H9 (cell line): ENCODE measurements around the gene KCNIP3. TPM values are rescaled to one million over a fixed set of nuclear protein-coding genes. Genes with fewer than 3 reads are reported as not detected.

Experiments used
- DNase-seq: peaks from one replicate; pipeline ENCODE4 v3.0.0-alpha.2; 2017
- H2AFZ ChIP-seq: one replicate; pipeline ENCODE4 v1.6.1; 2013; ENCODE audit warnings: mild to moderate bottlenecking, low read length, control low read depth, moderate library complexity
- H2AK5ac ChIP-seq: 2 replicates; pipeline ENCODE4 v1.6.1; 2013; ENCODE audit warnings: low read length, control low read depth, mixed read lengths; ENCODE audit not compliant: insufficient read length
- H2BK120ac ChIP-seq: one replicate; pipeline ENCODE4 v1.6.1; 2013; ENCODE audit warnings: low read depth, mild to moderate bottlenecking, low read length, control low read depth, inconsistent platforms; ENCODE audit not compliant: poor library complexity, severe bottlenecking
- H2BK12ac ChIP-seq: 2 replicates; pipeline ENCODE4 v1.6.1; 2013; ENCODE audit warnings: low read length, control low read depth, mixed read lengths, low read depth; ENCODE audit not compliant: insufficient read length
- H2BK15ac ChIP-seq: 2 replicates; pipeline ENCODE4 v1.6.1; 2013; ENCODE audit warnings: low read depth, low read length, control low read depth
- H2BK20ac ChIP-seq: one replicate; pipeline ENCODE4 v1.6.1; 2013; ENCODE audit warnings: low read depth, mild to moderate bottlenecking, low read length, control low read depth, inconsistent platforms; ENCODE audit not compliant: poor library complexity, severe bottlenecking
- H2BK5ac ChIP-seq: 2 replicates; pipeline ENCODE4 v1.6.1; 2013; ENCODE audit warnings: low read length, control low read depth, mixed read lengths; ENCODE audit not compliant: insufficient read length
- H3K14ac ChIP-seq: 2 replicates; pipeline ENCODE4 v1.6.1; 2013; ENCODE audit warnings: low read length, control low read depth; ENCODE audit not compliant: insufficient read depth
- H3K18ac ChIP-seq: 2 replicates; pipeline ENCODE4 v1.6.1; 2013; ENCODE audit warnings: low read depth, mild to moderate bottlenecking, mixed read lengths, low read length, control low read depth; ENCODE audit not compliant: insufficient read length
- H3K23ac ChIP-seq: 2 replicates; pipeline ENCODE4 v1.6.1; 2013; ENCODE audit warnings: low read length, control low read depth, mixed read lengths, low read depth; ENCODE audit not compliant: insufficient read length
- H3K23me2 ChIP-seq: 2 replicates; pipeline ENCODE4 v1.6.1; 2013; ENCODE audit warnings: low read depth, mild to moderate bottlenecking, mixed read lengths, low read length, control low read depth; ENCODE audit not compliant: insufficient read length, poor library complexity, severe bottlenecking
- H3K27ac ChIP-seq: 2 replicates; pipeline ENCODE4 v1.5.1; 2013; ENCODE audit warnings: low read length, control low read depth, mixed read lengths, low read depth; ENCODE audit not compliant: insufficient read length
- H3K27me3 ChIP-seq: 2 replicates; pipeline ENCODE4 v1.6.1; 2013; ENCODE audit warnings: low read length, control low read depth, inconsistent platforms; ENCODE audit not compliant: insufficient read depth
- H3K4ac ChIP-seq: 2 replicates; pipeline ENCODE4 v1.6.1; 2013; ENCODE audit warnings: low read depth, mild to moderate bottlenecking, control low read depth, inconsistent platforms, low read length, moderate library complexity
- H3K4me1 ChIP-seq: 2 replicates; pipeline ENCODE4 v1.6.1; 2013; ENCODE audit warnings: low read length, control low read depth, inconsistent platforms; ENCODE audit not compliant: insufficient read depth
- H3K4me2 ChIP-seq: 2 replicates; pipeline ENCODE4 v1.6.1; 2013; ENCODE audit warnings: low read length, control low read depth, mixed read lengths; ENCODE audit not compliant: insufficient read length, insufficient read depth
- H3K56ac ChIP-seq: 2 replicates; pipeline ENCODE4 v1.6.1; 2013; ENCODE audit warnings: low read depth, mild to moderate bottlenecking, mixed read lengths, low read length, control low read depth; ENCODE audit not compliant: insufficient read length
- H3K79me1 ChIP-seq: 2 replicates; pipeline ENCODE4 v1.6.1; 2013; ENCODE audit warnings: low read depth, mild to moderate bottlenecking, moderate library complexity, low read length, control low read depth, inconsistent platforms; ENCODE audit not compliant: insufficient read depth, poor library complexity, severe bottlenecking
- H3K79me2 ChIP-seq: 2 replicates; pipeline ENCODE4 v1.6.1; 2013; ENCODE audit warnings: low read length, control low read depth, inconsistent platforms; ENCODE audit not compliant: insufficient read depth
- H3K9ac ChIP-seq: 2 replicates; pipeline ENCODE4 v1.6.1; 2013; ENCODE audit warnings: low read length, control low read depth, mixed read lengths; ENCODE audit not compliant: insufficient read length; ENCODE audit errors: extremely low read depth
- H3K9me3 ChIP-seq: one replicate; pipeline ENCODE4 v1.6.1; 2013; ENCODE audit warnings: low read depth, low read length, inconsistent platforms; ENCODE audit not compliant: control insufficient read depth
- H3T11ph ChIP-seq: one replicate; pipeline ENCODE4 v1.6.1; 2013; ENCODE audit warnings: mild to moderate bottlenecking, low read length, control low read depth, inconsistent platforms
- H4K20me1 ChIP-seq: one replicate; pipeline ENCODE4 v1.6.1; 2013; ENCODE audit not compliant: control insufficient read depth, insufficient read length, insufficient read depth
- H4K5ac ChIP-seq: 2 replicates; pipeline ENCODE4 v1.6.1; 2013; ENCODE audit warnings: low read depth, mild to moderate bottlenecking, mixed read lengths, low read length, control low read depth; ENCODE audit not compliant: insufficient read length
- H4K8ac ChIP-seq: replicated peaks from 2 replicates; pipeline ENCODE4 v1.6.1; 2013; ENCODE audit warnings: low read length, control low read depth, mixed read lengths, low read depth; ENCODE audit not compliant: insufficient read length
- H4K91ac ChIP-seq: 2 replicates; pipeline ENCODE4 v1.6.1; 2013; ENCODE audit warnings: low read depth, mild to moderate bottlenecking, moderate library complexity, mixed read lengths, low read length, control low read depth; ENCODE audit not compliant: insufficient read length
- H3K27ac Mint-ChIP-seq, 3 experiments: 2 replicates in 2 of 3; 3 replicates in 1 of 3; pipeline ENCODE4 v1.8.0; 2020 to 2021; ENCODE audit warnings: mixed read lengths in 3 of 3, mild to moderate bottlenecking in 1 of 3, moderate library complexity in 1 of 3
- H3K27me3 Mint-ChIP-seq: 2 replicates; pipeline ENCODE4 v1.8.0; 2021; ENCODE audit warnings: low read depth, mild to moderate bottlenecking, moderate library complexity, mixed read lengths
- H3K36me3 Mint-ChIP-seq, 3 experiments: 2 replicates in 2 of 3; 3 replicates in 1 of 3; pipeline ENCODE4 v1.8.0; 2020 to 2021; ENCODE audit warnings: low read depth in 3 of 3, mixed read lengths in 3 of 3; ENCODE audit not compliant: insufficient read depth in 1 of 3
- H3K4me1 Mint-ChIP-seq, 2 experiments: 2 replicates each; pipeline ENCODE4 v1.8.0; 2020; ENCODE audit warnings: mixed read lengths in 2 of 2
- H3K4me3 Mint-ChIP-seq, 2 experiments: 2 replicates in 1 of 2; 3 replicates in 1 of 2; pipeline ENCODE4 v1.8.0; 2020 to 2021; ENCODE audit warnings: mild to moderate bottlenecking in 2 of 2, mixed read lengths in 2 of 2, moderate library complexity in 1 of 2
- H3K9me3 Mint-ChIP-seq, 2 experiments: 2 replicates in 1 of 2; 3 replicates in 1 of 2; pipeline ENCODE4 v1.8.0; 2020; ENCODE audit warnings: mild to moderate bottlenecking in 2 of 2, mixed read lengths in 2 of 2, moderate library complexity in 1 of 2
- CTCF ChIP-seq: fragments of 200-600 bp; sonication (generic); conservative IDR thresholded peaks from 3 replicates; pipeline ENCODE4 v1.8.0; 2021; ENCODE audit warnings: antibody characterized with exemption, mild to moderate bottlenecking
- WGBS: extraction: QIAGEN DNeasy Blood & Tissue Kit; methylation state at CpG from one replicate; pipeline ENCODE4 v1.1.7; 2013; ENCODE audit warnings: missing lambda C conversion rate, low lambda C conversion rate, mixed read lengths; ENCODE audit not compliant: insufficient read length; ENCODE audit errors: extremely low coverage; 5-methylcytosine and 5-hydroxymethylcytosine counted together
- total RNA-seq: library from RNA; stranded (reverse); gene quantifications from 2 replicates; pipeline ENCODE4 v1.2.1, GENCODE V29; 2021

The KCNIP3 gene
- total RNA-seq, 1 experiment from 2014 or later = 1.5 TPM

GRCh38 chr2:95372845-95373244, 75.7 kb downstream of the KCNIP3 start:
- no peak overlapping the region for H3K56ac ChIP-seq
- no peak overlapping the region for H3K18ac ChIP-seq
- no peaks in the 10 kb centered on the region for H3K36me3 Mint-ChIP-seq
- H3K27me3 ChIP-seq = no peaks in the 10 kb centered on the region
- H3K27me3 Mint-ChIP-seq = peaks cover 15% of the 10 kb centered on the region
- DNase-seq = no peak
- no peak overlapping the region for H2AK5ac ChIP-seq
- H4K91ac ChIP-seq = no peak overlapping the region
- H2BK5ac ChIP-seq = no peak overlapping the region
- peaks cover 6 to 14% of the 10 kb centered on the region in 2 experiments for H3K4me1 Mint-ChIP-seq
- no peaks in the 10 kb centered on the region for H3K79me1 ChIP-seq
- H4K8ac ChIP-seq = no peak overlapping the region
- no peak overlapping the region for H3K4ac ChIP-seq
- WGBS = no CpG with 5 or more reads among the region's 8 CpGs
- H3K23ac ChIP-seq = no peak overlapping the region
- H4K5ac ChIP-seq = no peak overlapping the region
- H2BK12ac ChIP-seq = no peak overlapping the region
- H3K79me2 ChIP-seq = no peaks in the 10 kb centered on the region
- no peak overlapping the region for H3T11ph ChIP-seq
- TF ChIP-seq CTCF = no peak
- H2BK20ac ChIP-seq = no peak overlapping the region
- no peak overlapping the region for H2BK15ac ChIP-seq
- no peak overlapping the region for H2BK120ac ChIP-seq
- H3K4me1 ChIP-seq = no peaks in the 10 kb centered on the region
- H3K27ac ChIP-seq = no peak overlapping the region
- H4K20me1 ChIP-seq = no peaks in the 10 kb centered on the region
- H3K9ac ChIP-seq = no peak overlapping the region
- no peak overlapping the region for H3K27ac Mint-ChIP-seq
- no peaks in the 10 kb centered on the region for H3K9me3 ChIP-seq
- H3K4me2 ChIP-seq = no peak overlapping the region
- no peak overlapping the region for H3K14ac ChIP-seq
- H3K9me3 Mint-ChIP-seq = no peaks in the 10 kb centered on the region
- H3K23me2 ChIP-seq = no peaks in the 10 kb centered on the region
- no peak overlapping the region for H2AFZ ChIP-seq
- no peak overlapping the region for H3K4me3 Mint-ChIP-seq
